ENCODE measurements around the gene GNPDA1.
A peak's percentile ranks its signal among the peaks of the same experiment; 100 is the strongest.

Gene GNPDA1

DNA sequence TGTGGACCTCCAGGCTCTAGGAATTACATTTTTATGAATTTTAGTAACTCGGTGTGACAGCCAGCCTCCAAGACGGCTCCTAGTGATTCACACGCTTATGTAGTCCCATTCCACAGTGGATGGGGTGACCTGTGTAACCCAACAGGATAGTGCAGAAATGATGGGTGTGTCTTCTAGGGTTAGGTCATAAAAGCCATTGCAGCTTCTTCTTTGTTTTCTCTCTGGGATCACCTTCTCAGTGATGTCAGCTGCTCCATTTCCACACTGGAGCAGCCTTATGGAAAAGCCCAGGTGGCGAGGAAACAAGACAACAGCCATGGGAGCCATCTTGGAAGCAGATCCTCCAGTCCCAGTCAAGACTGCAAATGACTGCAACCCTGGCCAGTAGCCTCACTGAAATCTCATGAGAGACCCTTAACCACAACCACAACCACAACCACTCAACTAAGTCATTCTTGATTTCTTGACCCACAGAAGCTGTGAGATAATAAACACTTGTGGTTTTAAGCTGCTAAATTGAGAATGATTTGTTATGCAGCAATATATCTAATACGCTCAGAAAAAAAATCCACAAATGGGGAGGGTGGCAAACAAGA lies 5.1 kb upstream of the GNPDA1 start:
- no peak for DNase-seq (ENCODE audit: extremely low read depth, low read depth)
- TF ChIP-seq, protein P1, sequence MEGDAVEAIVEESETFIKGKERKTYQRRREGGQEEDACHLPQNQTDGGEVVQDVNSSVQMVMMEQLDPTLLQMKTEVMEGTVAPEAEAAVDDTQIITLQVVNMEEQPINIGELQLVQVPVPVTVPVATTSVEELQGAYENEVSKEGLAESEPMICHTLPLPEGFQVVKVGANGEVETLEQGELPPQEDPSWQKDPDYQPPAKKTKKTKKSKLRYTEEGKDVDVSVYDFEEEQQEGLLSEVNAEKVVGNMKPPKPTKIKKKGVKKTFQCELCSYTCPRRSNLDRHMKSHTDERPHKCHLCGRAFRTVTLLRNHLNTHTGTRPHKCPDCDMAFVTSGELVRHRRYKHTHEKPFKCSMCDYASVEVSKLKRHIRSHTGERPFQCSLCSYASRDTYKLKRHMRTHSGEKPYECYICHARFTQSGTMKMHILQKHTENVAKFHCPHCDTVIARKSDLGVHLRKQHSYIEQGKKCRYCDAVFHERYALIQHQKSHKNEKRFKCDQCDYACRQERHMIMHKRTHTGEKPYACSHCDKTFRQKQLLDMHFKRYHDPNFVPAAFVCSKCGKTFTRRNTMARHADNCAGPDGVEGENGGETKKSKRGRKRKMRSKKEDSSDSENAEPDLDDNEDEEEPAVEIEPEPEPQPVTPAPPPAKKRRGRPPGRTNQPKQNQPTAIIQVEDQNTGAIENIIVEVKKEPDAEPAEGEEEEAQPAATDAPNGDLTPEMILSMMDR (IDR thresholded peaks at IDR 0.05; ENCODE audit: low read depth, low read length, missing control alignments) = no peak

DNA sequence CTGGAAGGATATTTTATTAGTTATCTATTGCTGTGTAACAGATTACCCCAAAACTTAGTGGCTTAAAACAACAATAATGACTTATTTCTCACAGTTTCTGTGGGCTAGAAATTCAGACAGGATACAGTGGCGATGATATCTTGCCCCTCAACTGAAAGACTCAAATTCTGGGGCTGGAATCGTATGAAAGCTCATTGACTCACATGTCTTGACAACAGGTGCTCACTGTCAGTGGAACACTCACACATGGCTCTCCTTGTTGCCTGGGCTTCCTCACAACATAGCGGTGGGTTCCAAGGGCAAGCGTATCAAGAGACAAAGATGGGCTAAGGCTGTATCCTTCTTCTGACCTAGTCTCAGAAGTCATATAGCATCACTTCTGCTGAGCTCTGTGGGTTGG lies 3.7 kb upstream of the GNPDA1 start:
- TF ChIP-seq, protein P1 (IDR thresholded peaks at IDR 0.05; ENCODE audit: low read depth, low read length, missing control alignments) = no peak
- H3K4me3 ChIP-seq (replicated peaks; ENCODE audit: low read depth, low read length) = no peak overlapping the region
- DNase-seq (ENCODE audit: extremely low read depth, low read depth) = no peak

More for the DNA sequence above, 5.1 kb upstream of the GNPDA1 start:
- H3K4me3 ChIP-seq (replicated peaks; ENCODE audit: low read depth, low read length) = no peak overlapping the region

DNA sequence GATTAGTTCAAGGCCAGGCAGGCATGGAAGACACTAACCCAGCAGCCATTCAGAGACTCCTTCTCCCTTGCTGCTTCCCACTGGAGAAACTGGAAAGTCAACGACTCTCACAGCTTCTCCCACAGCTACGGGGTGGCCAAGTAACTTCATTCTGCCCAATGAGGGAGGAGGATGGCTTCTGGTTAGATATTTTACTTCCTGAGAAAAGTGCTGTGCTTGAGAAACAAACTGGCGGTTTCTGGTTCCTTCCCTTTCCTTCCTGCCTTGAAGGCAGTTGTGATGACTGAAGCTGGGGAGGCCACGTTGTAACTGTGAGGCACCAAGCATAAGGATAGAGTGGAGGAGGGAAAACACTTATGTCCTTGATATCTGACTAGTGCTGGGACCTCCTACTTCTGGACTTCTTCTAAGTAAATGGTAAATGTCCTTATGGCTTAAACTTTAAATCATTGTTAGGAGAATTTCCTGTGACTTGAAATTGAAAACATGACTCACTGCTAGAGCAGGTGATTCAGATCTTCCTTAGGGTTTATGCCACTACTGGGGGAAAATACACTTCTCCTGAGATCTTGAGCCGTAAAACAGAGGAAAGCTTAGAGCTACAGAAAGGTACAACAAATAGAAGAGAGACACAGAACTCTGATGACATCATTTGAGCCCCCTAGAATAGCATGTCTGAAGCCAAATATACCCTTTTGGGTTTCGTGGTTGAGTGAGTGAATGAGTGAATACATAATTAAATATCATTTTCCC lies 3.1 kb upstream of the GNPDA1 start:
- DNase-seq (ENCODE audit: extremely low read depth, low read depth) = no peak
- TF ChIP-seq, protein P1 (IDR thresholded peaks at IDR 0.05; ENCODE audit: low read depth, low read length, missing control alignments) = no peak
- H3K4me3 ChIP-seq (replicated peaks; ENCODE audit: low read depth, low read length) = no peak overlapping the region

DNA sequence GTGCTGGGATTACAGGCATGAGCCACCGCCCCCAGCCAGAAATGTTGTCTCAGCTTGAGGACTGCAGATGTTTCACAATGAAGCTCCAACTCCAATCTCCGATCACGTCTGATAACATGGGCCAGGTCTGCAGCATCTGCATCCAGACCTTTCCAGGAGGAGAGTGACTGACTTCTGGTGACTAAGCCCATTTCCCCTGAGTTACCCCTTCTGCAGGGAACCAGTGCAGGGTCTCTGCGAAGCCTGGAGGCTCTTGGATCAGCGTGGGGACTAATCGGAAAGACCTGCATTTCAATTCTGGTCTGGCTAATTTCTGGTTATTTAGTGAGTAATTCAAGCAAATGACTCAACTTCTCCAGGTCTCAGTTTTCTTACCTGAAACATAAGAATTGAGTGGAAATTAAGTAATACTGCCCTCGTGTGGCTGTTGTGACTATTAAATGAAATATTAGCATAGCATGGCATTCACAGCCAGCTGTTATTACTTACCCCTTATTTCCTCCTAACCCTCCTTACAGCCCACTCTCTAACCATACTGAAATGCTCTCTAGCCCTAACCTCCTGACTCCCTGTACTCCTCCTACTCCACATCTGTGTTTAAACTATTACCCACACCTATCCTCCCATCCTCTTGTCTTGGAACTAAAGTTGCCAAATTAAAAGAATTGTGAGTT lies 2.2 kb upstream of the GNPDA1 start:
- H3K4me3 ChIP-seq (replicated peaks; ENCODE audit: low read depth, low read length) = no peak overlapping the region
- TF ChIP-seq, protein P1 (IDR thresholded peaks at IDR 0.05; ENCODE audit: low read depth, low read length, missing control alignments) = no peak
- peak; percentile 40 for DNase-seq (ENCODE audit: extremely low read depth, low read depth)

DNA sequence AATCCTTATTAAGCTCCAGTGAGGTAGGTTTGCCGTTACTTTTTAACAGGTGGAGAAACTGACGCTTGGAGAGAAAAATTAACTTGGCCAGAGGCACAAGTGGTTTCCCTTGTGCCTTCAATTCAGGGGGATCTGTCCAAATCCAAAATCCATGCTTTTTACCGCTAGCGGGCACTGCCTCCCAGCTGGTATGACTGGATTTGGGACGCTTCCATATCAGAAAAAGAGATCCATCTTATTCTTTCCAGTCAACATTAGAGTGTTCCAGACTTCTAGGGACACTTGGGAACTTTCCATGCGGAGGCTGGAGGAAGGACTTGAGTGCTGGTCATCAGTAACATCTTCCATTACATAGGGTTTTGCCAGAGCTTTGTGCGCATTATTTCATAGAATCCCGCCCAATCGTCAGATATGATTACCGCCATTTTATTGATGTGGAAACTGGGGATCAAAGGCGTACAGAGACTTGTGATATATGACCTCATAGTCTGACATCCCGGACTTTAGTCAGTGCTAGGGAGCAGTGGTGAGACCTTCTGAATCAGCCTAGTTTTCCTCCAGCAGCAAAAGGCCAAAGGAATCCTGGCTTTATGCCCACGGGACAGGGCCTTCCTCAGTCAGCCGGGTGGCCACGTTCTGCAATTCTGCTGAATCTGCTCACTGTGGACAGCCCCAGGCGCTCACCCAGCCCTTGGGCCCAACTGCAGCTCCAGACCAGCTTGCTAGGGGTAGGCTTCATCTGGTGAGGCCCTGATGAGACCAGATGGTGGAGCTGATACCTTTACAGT lies 1.1 kb upstream of the GNPDA1 start:
- DNase-seq (ENCODE audit: extremely low read depth, low read depth) = no peak
- TF ChIP-seq, protein P1 (IDR thresholded peaks at IDR 0.05; ENCODE audit: low read depth, low read length, missing control alignments) = no peak
- H3K4me3 ChIP-seq (replicated peaks; ENCODE audit: low read depth, low read length) = no peak overlapping the region

DNA sequence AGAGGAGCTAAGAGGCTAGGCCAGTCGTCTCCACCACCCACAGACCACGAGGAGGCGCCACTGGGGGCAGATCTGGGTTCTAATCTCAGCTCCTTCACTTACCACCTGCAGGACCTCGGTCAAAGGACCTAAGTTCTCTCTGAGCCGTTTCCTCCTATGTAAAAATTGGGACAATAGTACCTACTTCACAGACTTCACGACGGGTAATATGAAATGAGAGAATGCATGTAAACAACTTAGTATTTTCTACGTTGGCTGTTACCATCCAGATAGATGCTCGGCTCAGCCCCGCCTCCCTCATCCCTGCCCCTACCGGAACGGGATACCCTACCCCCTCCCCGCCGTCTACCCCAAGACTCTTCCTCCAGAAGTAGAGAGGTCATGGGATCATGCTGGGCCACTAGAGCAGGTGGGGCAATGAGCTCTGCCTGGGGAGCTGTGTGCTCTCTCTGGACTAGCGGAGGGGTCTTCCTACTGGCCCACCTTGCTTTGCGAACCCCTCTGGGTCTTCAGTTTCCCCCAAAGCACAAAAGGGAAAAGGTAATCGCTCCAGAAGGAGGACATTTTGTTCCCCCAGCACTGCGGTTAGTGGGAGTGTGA lies 541 bp downstream of the GNPDA1 start:
- TF ChIP-seq, protein P1 (IDR thresholded peaks at IDR 0.05; ENCODE audit: low read depth, low read length, missing control alignments) = peak; percentile 78
- H3K4me3 ChIP-seq (replicated peaks; ENCODE audit: low read depth, low read length) = peak overlapping the region; percentile 85
- no peak for DNase-seq (ENCODE audit: extremely low read depth, low read depth)

Measured in HFF-Myc (cell line).